ENCODE measurements around the gene PRKCD.

PRKCD gene

GRCh38 chr3:53157974-53158580 is 2.9 kb upstream of the PRKCD start:
- TF ChIP-seq CTCF (conservative IDR thresholded peaks at IDR 0.05; ENCODE audit: low read depth, low read length) = no peak
- no peak overlapping the region for H3K4me3 ChIP-seq (ENCODE audit: low read depth, low read length)
- DNase-seq (ENCODE audit: low read depth) = no peak

- TF ChIP-seq CTCF (conservative IDR thresholded peaks at IDR 0.05; ENCODE audit: low read depth, low read length) = no peak
- no peak for DNase-seq (ENCODE audit: low read depth)
- H3K4me3 ChIP-seq (ENCODE audit: low read depth, low read length) = no peak overlapping the region
These were observed 2.2 kb upstream of the PRKCD start for GRCh38 chr3:53158765-53159155.

GRCh38 chr3:53159156-53160060 is 1.6 kb upstream of the PRKCD start:
- no peak overlapping the region for H3K4me3 ChIP-seq (ENCODE audit: low read depth, low read length)

GRCh38 chr3:53160061-53160659 is 849 bp upstream of the PRKCD start:
- no peak for DNase-seq (ENCODE audit: low read depth)
- no peak for TF ChIP-seq CTCF (conservative IDR thresholded peaks at IDR 0.05; ENCODE audit: low read depth, low read length)
- peak overlapping the region; percentile 87 for H3K4me3 ChIP-seq (ENCODE audit: low read depth, low read length)

More at GRCh38 chr3:53159156-53160060, 1.6 kb upstream of the PRKCD start:
- DNase-seq (ENCODE audit: low read depth) = no peak
- TF ChIP-seq CTCF (conservative IDR thresholded peaks at IDR 0.05; ENCODE audit: low read depth, low read length) = no peak

- no peak for TF ChIP-seq CTCF (conservative IDR thresholded peaks at IDR 0.05; ENCODE audit: low read depth, low read length)
- peak overlapping the region; percentile 87 for H3K4me3 ChIP-seq (ENCODE audit: low read depth, low read length)
- no peak for DNase-seq (ENCODE audit: low read depth)
These were observed 426 bp downstream of the PRKCD start for GRCh38 chr3:53161450-53161819.

GRCh38 chr3:53161820-53162671 is 1.0 kb downstream of the PRKCD start:
- DNase-seq (ENCODE audit: low read depth) = peak; percentile 29
- H3K4me3 ChIP-seq (ENCODE audit: low read depth, low read length) = peak overlapping the region; percentile 87
- TF ChIP-seq CTCF (conservative IDR thresholded peaks at IDR 0.05; ENCODE audit: low read depth, low read length) = no peak
